Erythroblast (primary cell): ENCODE measurements around the gene AKNA.

Experiments
- GATA1 ChIP-seq: IDR thresholded peaks from 2 replicates; pipeline ENCODE4 v1.6.1; 2011; ENCODE audit warnings: low read depth, mild to moderate bottlenecking, control low read depth, low read length, moderate library complexity
- POLR2A ChIP-seq: IDR thresholded peaks from 2 replicates; pipeline ENCODE4 v1.6.1; 2011; ENCODE audit warnings: mild to moderate bottlenecking, low read length

DNA sequence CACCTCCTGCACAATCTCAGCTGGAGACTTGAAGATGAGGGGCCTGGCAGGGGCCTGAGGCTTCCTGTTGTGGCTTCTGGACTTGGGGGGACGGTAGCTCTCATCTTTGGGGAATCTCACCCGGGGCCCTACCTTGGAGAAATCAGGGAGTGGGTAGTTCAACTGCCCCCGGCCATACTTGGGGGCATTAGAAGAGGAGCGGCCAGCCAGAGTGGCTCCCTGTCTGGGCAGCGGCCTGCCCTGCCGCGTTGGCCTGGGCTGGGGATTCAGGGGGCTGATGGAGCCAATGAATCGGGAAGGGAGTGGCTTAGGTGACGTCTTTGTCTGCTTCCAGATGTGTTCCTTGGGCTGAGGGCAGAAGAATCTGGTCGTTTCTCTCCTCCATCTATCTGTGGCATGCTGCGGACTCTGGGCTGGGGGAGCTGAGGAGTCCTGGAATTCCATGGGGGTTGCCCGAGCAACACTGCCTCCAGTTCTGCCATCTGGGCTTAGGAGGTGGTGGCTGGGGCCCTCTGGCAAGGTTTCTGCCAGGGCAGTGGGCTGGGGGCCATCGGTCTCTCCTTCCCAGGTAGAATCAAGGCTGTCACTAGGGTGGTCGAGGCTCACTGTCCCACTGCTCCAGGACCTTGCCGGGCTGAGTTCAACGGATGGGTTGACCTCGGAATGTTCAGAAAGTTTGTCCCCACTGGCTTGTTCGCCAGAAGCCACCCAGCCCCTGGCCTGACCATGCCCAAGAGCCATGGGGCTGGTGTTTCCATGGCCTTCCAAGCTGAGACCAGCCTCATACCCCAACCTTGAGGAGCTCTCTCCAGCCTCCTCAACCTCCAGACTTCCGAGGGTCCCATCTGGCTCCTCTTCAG lies 11.0 kb downstream of the AKNA start:
- TF ChIP-seq POLR2A (no peak), GATA1 (no peak)
